Panc1 (cell line): ENCODE results near the gene THAP4.

Experiments used
- TCF7L2 ChIP-seq: IDR thresholded peaks from 2 replicates; pipeline ENCODE4 v1.6.1; 2011; ENCODE audit warnings: mild to moderate bottlenecking, low read depth, low read length, inconsistent platforms
- TF ChIP-seq, protein P1 (sequence below): fragments of 450-650 bp; IDR thresholded peaks from 2 replicates; pipeline ENCODE4 v1.5.1; 2017; ENCODE audit warnings: mild to moderate bottlenecking
- TF ChIP-seq, protein P2 (sequence below), 2 experiments: IDR thresholded peaks; 2 replicates each; pipeline ENCODE4 v1.6.1; 2011 to 2012; ENCODE audit warnings: low read depth in 2 of 2, control low read depth in 1 of 2, low read length in 1 of 2, mild to moderate bottlenecking in 1 of 2, moderate library complexity in 1 of 2; ENCODE audit not compliant: insufficient read depth in 1 of 2

DNA sequence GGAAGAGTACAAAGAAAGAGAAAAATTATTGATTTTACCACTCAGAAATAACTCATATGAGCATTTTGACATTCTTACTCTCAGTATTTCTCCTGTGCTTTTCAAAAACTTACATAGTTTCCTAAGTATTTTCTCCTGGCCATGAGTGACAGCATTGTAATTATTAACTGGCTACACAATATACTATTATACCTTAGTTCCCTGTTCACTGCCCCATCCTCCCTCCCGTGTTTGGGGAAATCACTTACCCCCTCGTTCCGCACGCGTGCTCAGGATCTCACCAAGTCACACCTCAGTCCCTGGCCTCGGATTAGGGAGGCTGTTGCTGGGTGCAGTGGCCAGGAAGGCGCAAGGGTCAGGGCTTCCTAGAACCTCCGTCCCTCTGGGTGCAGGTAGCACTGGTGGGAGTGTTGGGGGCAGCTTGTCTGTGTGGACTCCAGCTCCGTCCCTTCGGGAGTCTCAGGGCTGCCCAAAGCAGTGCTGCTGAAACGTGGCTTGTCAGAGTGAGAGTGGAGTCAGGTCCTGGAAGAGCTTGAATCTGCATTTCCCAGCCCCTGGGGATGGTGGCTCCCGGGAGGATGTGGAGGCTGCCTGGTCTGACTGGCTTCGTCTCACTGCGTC is 23.7 kb upstream of the THAP4 start:
- TF ChIP-seq, protein P1, sequence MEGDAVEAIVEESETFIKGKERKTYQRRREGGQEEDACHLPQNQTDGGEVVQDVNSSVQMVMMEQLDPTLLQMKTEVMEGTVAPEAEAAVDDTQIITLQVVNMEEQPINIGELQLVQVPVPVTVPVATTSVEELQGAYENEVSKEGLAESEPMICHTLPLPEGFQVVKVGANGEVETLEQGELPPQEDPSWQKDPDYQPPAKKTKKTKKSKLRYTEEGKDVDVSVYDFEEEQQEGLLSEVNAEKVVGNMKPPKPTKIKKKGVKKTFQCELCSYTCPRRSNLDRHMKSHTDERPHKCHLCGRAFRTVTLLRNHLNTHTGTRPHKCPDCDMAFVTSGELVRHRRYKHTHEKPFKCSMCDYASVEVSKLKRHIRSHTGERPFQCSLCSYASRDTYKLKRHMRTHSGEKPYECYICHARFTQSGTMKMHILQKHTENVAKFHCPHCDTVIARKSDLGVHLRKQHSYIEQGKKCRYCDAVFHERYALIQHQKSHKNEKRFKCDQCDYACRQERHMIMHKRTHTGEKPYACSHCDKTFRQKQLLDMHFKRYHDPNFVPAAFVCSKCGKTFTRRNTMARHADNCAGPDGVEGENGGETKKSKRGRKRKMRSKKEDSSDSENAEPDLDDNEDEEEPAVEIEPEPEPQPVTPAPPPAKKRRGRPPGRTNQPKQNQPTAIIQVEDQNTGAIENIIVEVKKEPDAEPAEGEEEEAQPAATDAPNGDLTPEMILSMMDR = no peak
- TF ChIP-seq TCF7L2 = no peak
- TF ChIP-seq, protein P2, sequence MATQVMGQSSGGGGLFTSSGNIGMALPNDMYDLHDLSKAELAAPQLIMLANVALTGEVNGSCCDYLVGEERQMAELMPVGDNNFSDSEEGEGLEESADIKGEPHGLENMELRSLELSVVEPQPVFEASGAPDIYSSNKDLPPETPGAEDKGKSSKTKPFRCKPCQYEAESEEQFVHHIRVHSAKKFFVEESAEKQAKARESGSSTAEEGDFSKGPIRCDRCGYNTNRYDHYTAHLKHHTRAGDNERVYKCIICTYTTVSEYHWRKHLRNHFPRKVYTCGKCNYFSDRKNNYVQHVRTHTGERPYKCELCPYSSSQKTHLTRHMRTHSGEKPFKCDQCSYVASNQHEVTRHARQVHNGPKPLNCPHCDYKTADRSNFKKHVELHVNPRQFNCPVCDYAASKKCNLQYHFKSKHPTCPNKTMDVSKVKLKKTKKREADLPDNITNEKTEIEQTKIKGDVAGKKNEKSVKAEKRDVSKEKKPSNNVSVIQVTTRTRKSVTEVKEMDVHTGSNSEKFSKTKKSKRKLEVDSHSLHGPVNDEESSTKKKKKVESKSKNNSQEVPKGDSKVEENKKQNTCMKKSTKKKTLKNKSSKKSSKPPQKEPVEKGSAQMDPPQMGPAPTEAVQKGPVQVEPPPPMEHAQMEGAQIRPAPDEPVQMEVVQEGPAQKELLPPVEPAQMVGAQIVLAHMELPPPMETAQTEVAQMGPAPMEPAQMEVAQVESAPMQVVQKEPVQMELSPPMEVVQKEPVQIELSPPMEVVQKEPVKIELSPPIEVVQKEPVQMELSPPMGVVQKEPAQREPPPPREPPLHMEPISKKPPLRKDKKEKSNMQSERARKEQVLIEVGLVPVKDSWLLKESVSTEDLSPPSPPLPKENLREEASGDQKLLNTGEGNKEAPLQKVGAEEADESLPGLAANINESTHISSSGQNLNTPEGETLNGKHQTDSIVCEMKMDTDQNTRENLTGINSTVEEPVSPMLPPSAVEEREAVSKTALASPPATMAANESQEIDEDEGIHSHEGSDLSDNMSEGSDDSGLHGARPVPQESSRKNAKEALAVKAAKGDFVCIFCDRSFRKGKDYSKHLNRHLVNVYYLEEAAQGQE (IDR thresholded peaks at IDR 0.05; ENCODE audit: insufficient read depth in 1 of 2, low read depth in 2 of 2, low read length in 1 of 2) = no peak
